Activated gamma-delta T cell (primary cell): Measurements from ENCODE around the gene GSTM3.
"Not testable (repeated sequence)": the region's sequence is repeated elsewhere in the genome, so short reads cannot be mapped to it uniquely, and the experiment has no call there.

Experiments used
- DNase-seq: peaks from one replicate; lab custom pipeline; 2025; lab: John Stamatoyannopoulos, UW

Gene GSTM3

DNA sequence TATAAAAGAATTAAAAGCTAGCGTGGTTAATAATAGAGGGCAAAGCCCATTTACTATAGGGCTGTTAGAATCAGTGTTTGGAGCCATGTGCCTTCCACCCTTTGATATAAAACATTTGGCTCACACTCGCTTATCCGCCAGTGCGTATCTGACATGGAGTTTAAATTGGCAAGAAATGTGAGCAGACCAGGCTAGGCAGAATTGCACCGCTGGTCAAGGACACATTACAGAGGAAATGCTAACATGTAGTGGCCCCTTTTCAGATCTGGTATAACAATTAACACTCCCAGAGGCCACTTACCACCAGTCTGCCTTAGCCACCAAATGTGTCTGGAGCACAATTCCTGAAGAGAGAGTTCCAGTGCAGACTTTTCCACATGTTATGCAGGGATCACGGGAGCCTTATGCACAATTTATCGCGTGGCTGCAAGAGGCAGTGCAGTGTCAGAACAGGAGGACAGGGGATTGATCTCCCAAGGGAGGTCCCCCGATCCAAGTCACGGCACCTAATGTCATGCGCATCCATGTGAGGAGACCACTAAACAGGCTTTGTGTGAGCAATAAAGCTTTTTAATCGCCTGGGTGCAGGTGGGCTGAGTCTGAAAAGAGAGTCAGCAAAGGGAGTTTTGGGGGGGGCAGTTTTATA lies 14.0 kb downstream of the GSTM3 start:
- DNase-seq = no peak

DNA sequence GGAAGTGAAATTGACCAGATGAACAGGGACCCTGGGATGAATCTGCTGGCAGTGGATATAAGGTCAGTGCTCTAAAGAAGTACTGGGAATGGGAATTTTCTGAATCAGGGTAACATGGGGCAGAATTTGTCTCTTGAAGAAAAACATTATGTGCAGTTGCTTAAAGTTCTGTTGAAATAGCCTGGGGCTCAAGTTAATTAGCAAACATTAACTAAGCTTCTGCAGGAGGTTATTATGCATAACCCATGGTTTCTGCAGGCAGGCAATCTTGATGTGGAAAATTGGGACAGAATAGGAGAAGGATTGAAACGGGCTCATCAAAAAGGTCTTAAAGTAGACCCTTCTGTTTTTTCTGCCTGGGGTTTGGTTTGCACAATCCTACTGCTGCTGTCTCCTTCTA lies 14.8 kb downstream of the GSTM3 start:
- DNase-seq = no peak

DNA sequence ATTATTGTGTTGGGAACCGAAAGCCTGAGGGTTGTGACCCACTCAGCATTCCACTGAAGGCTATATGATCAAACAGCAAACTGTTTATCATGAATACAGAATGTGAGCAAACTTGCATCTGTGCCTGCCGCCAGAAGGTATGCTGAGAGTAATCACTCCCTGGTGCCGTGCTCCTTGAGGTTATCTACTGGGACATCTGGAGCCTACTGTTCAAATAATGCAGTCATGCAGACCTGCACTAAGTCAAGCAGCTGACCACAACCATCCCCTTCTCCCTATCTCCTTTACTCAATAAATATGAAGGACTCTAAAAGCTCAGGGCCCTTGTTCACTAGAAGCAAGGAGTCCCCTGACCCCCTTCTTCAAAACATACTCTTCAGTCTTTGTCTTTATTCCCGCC lies 15.3 kb downstream of the GSTM3 start:
- no peak for DNase-seq

DNA sequence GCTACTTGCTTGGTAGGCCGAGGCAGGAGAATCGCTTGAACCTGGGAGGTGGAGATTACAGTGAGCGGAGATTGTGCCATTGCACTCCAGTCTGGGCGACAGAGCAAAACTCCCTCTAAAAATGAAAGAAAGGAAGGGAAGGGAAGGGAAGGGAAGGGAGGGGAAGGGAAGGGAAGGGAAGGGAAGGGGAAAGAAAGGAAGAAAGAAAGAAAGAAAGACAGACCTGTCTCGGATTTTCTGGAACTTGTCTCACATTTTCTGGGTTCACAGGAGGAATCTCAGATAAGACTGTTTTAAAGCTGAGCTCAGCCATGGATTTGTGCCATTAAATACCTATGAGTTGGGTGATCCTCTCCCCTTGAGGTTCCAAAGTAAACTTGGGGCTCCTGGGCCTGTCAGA lies 15.9 kb downstream of the GSTM3 start:
- DNase-seq = no peak

DNA sequence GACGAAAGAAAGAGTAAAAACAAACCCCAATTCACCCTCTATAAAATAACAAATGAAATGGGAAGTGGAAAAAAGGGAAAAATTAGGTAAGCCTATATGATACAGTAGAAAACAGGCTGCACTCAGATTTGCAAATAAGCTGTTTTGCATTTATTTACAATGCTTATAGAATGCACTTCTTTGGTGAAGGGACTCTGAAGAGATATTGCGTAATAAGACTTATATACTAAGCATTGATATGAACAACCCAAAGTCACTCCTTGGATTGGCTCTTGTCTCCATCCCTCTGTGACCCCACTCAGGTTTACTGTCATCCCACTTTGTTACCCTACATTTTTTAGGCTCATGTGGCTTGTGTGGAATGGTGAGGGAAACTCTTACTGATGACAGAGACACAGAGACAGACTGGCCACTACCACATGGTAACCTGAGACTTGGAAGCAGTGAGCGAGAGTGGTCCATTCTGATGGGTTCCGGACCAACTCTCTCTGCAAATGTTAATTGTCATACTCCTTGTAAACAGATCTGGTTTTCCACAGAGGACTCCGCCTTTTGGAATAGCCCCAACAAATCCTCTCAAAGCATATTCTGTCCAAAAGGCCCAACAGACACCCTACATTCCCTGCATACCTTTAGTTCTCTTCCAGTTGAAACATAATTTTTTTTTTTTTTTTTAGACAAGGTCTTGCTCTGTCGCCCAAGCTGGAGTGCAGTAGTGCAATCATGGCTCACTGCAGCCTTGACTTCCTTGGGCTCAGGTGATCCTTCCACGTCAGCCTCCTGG lies 17.7 kb downstream of the GSTM3 start:
- DNase-seq = no peak

DNA sequence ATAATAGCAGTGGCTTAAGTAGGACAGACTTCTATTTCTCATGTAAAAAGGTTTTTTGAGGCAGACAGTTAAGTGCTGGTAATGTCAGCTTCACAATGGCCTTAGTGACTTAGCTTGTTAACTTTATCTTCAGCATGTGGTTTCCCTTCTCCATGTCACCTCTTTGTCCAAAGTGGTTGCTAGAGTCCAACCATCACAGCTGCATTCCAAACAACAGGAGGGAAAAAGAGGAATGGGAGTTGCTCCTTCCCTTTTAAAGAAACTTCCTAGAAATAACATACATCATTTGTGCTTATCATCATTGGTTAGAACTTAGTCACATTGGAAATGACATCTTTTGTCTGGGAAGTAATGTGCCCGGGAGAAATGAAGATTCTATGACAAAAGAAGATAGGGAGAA lies 18.9 kb downstream of the GSTM3 start:
- no peak for DNase-seq

DNA sequence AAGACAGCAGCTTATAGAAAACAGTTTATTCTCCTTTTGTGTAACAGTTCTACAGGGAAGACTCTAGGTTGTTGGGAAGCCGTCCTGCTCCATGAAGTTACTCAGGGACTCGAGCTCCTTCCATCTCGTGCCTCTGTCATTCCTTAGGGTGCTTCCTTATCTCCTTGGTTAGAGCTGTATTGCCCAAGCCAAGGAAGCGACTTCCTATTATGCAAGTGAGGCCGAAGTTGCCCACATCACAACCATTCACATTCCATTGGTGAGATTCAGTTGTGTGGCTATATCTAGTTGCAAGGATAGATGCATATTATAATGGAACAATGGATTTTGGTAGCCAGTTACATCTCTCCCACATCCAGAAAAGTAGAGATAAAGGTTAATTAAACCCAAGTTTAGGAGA lies 19.8 kb downstream of the GSTM3 start:
- no peak for DNase-seq

DNA sequence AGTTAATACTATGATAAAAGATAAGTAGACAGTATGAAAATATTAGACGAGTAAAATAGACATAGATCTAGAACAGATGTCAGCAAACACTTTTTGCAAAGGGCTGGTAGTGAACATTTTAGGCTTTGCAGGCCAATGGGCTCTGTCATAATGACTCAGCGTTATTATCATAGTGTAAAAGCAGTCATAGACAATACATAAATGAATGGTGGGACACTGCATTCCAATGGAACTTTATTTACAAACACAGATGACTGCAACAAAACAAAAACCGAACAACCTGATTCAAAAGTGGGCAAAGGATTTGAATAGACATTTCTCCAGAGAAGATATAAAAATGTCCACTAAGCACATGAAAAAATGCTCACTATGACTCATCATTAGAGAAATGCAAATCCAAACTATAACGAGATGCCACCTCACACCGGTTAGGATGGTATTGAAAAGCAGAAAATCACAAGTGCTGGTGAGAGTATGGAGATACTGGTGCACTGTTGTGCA lies 21.5 kb downstream of the GSTM3 start:
- no peak for DNase-seq

DNA sequence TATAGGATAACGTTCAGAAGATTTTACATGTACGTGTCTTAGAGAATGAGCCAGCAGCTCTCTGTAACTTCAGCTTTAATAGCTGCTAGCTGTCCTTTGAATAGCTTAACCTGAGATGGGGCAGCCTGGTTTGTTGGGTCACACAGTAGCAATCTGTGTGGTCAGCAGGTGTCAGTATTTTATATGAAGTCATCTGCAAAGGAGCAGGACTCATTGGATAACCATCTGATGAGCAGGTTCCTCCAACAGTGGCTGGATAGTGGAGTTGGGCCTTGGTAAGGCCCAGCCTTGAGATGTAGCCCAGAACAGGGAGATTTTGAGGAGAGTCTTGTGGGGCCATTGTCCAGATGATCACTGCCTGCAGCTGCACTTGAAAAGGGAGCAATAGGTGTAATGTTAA lies 22.3 kb downstream of the GSTM3 start:
- DNase-seq = no peak

DNA sequence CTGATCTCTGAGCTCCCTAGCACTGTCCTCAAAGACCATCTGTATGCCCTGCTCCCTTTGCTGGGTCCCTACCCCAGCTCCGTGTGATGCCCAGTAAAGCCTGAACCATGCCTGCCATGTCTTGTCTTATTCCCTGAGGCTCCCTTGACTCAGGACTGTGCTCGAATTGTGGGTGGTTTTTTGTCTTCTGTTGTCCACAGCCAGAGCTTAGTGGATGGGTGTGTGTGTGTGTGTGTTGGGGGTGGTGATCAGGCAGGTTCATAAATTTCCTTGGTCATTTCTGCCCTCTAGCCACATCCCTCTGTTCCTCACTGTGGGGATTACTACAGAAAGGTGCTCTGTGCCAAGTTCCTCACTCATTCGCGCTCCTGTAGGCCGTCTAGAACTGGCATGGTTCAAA lies 23.1 kb downstream of the GSTM3 start:
- no peak for DNase-seq

DNA sequence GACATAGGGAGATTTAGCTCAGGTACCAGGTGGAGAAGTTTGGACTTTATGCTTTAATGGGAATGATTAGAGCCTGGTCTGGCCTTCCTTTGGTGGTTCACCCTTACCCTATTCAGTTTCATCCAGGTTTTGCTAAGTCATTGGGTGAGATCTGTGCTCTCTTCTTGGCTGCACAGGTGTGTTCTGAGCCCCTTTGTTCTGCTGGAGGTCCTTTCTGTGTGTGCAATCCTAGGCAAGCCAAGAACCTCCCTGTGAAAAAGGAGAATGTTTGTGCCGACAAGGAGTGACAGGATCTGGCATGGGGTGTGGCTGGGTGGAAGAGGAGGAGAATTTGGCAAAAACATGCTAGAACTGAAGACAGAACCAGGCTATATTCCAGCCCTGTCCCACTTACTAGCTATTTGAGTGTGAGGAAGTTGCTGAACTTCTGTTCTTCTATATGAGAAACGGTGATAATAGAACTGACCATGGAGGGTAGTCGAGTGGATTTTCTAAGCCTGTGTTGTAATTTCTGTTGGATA lies 24.2 kb downstream of the GSTM3 start:
- no peak for DNase-seq

DNA sequence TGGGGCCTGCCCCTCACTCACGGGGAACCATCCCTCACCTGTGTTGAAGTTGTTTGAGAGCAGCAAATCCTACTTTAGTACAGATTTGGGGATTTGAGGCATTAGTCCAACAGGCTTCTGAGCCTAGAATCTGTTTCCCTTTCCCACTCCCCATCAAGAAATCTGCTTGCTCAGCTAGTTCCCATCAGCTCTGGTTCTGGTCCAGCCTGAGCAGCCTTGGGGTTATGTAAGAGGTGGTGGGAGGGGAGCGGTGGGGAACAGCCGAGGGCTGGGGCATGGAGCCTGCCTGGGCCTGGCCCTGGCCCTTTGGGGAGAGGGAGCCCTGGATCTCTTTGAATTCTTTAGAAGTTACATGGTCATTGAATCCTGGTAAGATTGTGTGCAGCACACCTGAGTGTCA lies 24.7 kb downstream of the GSTM3 start:
- no peak for DNase-seq

DNA sequence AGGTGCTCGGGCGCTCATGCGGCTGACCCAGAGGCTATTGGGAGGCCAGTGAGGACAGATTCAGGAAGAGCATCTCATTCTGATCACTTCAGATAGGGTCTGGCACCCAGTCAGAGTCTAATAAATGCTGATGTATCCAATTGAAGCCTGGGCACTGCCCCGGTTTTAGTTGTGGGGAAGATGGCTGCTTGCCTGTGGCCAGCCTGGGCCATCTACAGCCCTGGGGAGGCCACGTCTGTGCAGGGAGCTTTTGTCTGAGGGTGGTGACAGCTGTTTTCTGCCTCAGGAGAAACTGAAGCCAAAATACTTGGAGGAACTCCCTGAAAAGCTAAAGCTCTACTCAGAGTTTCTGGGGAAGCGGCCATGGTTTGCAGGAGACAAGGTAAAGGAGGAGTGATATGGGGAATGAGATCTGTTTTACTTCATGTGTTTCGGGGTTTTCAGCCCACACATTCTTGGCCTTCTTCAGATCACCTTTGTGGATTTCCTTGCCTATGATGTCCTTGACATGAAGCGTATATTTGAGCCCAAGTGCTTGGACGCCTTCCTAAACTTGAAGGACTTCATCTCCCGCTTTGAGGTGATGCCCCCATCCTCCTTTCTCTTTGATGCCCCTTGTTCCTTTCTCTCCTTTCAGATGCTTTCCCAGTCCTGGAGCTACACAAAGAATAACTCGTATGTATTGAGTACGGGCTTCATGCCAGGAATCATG lies 26.0 kb downstream of the GSTM3 start:
- DNase-seq = no peak

DNA sequence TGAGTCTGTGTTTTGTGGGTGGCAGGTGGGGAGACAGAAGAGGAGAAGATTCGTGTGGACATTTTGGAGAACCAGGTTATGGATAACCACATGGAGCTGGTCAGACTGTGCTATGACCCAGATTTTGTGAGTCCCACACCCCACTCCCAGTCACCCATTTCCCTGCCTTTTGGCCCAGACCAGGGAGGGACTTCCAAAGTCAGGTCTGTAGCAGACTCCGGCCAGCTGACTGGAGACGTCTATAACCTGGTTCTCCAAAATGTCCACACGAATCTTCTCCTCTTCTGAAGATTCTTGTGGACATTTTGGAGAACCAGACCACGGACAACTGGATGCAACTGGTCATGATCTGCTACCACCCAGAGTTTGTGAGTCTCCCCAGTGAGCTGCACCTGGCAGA lies 27.2 kb downstream of the GSTM3 start:
- DNase-seq = no peak

DNA sequence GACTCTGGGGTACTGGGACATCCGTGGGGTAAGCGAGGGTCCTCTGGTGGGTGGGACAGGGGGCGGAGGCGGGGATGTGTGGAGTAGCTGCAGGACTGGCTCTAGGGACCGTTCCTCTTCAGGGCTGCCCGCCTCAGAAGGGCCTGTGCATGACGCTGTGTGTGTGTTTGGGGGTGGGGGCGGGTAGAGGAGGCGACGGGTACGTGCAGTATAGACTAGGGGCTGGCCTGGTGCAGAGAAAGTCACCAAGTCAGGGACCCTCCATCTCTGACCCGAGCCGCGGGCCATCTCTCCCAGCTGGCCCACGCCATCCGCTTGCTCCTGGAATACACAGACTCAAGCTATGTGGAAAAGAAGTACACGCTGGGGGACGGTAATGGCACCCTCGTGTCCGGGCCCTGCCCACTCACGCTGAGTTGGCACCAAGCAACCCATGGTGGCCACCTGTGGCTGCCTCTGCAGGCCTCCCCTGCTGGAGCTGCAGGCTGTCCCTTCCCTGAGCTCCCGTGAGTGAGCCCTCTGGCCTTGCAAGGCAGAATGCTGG lies 28.4 kb downstream of the GSTM3 start:
- no peak for DNase-seq

DNA sequence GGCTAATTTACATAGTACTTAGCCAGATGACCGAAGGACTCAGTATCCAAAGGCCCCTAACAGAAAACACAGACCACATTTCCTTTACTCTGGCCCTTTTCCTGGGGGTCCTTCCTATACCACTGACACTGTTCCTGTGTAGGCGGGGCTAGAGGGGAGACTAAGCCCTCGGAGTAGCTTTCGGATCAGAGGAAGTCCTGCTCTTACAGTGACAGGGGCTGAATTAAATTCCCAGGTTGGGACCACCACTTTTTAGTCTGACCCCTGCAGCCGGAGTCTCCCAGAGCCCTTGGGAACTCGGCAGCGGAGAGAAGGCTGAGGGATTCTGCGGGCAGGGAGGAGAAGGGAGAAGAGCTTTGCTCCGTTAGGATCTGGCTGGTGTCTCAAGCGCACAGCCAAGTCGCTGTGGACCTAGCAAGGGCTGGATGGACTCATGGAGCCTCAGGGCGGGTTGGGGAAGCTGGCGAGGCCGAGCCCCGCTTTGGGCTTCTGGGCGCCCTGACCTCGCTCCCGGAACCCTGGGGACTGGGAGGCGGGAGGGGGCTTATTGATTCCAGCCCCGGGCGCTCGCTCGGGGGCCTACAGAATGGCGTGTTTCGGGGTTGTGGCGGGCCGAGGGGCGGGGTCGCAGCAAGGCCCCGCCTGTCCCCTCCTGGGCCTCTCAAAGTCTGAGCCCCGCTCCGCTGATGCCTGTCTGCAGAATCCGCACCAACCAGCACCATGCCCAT lies 29.1 kb downstream of the GSTM3 start, which contains the start of gene GSTM5:
Gene GSTM5, plus strand, starts transcription at position 659 of the 728 bp plus-strand sequence. Its CDS starts 62 bp downstream, at position 721.
- not testable (repeated sequence) for DNase-seq

DNA sequence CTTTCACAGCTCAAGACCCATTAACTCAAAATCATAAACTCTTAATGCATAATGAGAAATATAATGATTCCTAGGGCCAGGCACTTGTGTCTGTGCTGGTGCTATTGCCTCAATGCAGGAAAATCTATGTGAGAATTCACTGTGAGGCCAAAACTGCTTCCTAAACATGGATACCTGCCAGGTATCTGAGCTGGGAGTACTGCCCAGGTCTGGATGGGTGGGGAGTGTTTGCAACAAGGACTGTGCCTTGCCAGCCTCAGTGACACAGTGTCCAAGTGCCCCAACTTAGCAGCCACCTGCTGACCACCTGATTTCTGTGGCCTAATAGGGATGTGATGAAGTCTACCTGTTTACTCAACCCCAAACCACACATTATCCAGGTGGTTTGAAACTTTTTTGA lies 31.0 kb downstream of the GSTM3 start:
- DNase-seq = not testable (repeated sequence)

DNA sequence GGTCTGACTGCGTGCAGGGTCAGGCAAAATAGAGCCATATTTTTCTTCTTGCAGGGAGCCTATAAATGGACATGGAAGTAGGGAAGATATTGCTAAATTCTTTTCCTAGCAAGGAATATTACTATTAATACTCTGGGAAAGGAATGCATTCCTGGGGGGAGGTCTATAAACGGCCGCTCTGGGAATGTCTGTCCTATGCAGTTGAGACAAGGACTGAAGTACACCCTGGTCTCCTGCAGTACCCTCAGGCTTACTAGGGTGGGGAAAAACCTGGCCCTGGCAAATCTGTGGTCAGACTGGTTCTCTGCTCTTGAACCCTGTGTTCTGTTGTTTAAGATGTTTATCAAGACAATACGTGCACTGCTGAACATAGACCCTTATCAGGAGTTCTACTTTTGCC lies 31.9 kb downstream of the GSTM3 start:
- DNase-seq = not testable (repeated sequence)

DNA sequence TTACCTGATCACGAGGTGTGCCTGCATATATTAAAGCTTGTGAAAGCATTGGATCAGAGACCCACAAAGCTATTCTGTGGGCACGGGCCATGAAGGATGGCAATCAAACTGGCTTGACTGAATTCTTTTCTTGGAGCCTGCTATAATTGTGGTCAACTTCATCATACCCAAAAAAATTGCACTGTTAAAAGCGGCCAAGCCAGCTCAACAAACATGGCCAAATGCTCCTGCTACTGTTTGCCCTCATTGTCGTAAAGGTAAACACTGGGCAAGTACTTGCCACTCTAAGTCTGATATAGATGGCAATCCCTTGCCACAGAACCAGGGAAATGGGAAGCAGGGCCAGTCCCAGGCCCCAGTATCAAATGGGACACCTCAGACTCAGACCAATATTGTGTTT lies 35.4 kb downstream of the GSTM3 start:
- DNase-seq = no peak

DNA sequence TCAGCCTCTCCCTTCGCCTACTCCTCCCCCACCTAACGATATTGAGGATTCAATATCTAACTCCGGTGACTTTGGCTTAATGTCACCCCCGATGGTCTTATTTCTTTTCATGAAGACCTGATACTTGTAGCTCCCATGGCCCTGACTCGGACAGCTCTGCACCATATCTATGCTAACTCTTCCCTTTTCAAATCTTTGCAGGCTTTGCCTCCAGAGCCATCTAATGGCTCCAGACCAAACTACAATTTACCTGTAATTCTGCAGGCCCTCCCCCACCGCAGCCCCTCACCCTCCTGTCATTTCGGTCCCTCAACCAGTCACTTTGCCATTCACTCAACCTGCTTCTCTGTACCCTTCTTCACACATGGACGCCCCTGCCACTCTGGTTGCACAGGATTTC lies 36.7 kb downstream of the GSTM3 start:
- DNase-seq = no peak

DNA sequence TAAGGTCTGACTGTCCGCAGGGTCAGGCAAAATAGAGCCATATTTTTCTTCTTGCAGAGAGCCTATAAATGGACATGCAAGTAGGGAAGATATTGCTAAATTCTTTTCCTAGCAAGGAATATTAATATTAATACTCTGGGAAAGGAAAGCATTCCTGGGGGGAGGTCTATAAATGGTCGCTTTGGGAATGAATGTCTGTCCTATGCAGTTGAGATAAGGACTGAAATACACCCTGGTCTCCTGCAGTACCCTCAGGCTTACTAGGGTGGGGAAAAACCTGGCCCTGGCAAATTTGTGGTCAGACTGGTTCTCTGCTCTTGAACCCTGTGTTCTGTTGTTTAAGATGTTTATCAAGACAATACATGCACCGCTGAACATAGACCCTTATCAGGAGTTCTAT lies 37.9 kb downstream of the GSTM3 start:
- DNase-seq = not testable (repeated sequence)

DNA sequence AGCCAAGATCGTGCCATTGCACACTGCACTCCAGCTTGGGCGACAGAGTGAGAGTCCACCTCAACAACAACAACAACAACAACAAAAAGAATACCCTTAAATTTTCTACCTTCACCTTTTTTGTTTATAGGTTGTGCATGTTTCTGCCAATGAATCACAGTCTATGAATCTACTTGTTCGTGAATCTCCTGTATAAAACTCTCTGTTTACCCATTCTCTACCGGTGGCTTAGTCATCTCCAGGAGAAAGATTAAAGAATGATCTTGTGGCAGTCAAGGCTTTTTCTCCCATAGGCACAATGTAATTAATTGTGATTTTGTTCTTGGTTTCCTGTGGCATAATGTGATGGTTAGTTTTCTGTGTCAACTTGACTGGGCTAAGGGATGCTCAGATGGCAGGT lies 43.0 kb downstream of the GSTM3 start:
- not testable (repeated sequence) for DNase-seq
